Hindlimb muscle (tissue), 1 donor: ENCODE measurements around the gene GSK3B. TPM values are rescaled to one million over a fixed set of nuclear protein-coding genes. Genes with fewer than 3 reads are reported as not detected.

Source experiments
- DNase-seq: peaks from one replicate; pipeline ENCODE4 v3.0.0-alpha.2; 2013
- polyA plus RNA-seq: library from polyadenylated mRNA; unstranded; fragments of 120-200 nt; gene quantifications from one replicate; pipeline ENCODE4 v1.2.1, GENCODE V29; 2013; ENCODE audit not compliant: insufficient read length

Gene GSK3B
- polyA plus RNA-seq, 1 donor = 28.4 TPM

DNA sequence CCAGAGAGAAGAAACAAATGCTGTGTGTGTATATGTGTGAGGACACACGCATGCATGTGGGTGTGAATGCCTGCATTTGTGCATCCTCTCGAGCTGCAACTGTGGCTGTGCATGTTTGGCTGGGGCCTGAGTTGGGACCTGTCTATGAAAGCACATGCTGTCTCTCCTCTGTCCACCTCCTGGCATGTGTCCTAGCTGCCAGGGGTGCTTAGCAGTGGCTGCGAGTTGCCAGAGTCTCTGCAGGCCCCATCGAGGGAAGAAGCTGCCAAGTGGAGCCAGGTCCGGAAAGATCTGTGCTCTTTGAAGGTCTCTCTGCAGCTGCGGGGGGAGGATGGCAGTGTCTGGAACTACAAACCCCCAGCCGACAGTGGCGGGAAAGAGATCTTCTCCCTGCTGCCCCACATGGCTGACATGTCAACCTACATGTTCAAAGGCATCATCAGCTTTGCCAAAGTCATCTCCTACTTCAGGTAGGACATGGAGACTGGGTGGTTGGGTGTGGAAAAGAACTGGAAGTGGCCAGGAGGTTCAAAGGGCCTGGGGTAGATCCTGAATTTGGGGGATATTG, 281.7 kb downstream of the GSK3B start:
- DNase-seq = no peak

DNA sequence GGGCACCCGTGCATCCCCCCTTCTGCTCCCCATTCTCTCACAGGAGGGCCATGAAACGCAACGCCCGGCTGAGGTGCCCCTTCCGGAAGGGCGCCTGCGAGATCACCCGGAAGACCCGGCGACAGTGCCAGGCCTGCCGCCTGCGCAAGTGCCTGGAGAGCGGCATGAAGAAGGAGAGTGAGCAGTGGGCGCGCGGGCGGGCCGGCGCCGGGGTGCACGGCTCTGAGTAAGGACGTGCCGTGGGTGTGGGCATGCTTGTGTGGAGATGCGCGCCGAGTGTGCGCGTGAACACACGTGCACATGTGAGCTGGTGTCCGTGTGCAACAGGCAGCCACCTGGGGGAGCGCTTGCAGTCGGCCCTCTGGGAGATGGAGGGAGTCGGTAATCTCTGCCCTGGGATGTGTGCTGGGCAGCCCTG, 284.2 kb downstream of the GSK3B start:
- peak; percentile 19 for DNase-seq

GRCh38 chr3:119809249-119810017, 284.8 kb downstream of the GSK3B start:
- DNase-seq = no peak

- DNase-seq = no peak
Measured at GRCh38 chr3:119808843-119809242, 285.4 kb downstream of the GSK3B start.

GRCh38 chr3:119808244-119808643, 286.0 kb downstream of the GSK3B start:
- no peak for DNase-seq

- DNase-seq = no peak
Measured at GRCh38 chr3:119800844-119801243, 293.4 kb downstream of the GSK3B start.

GRCh38 chr3:119796785-119797184, 297.5 kb downstream of the GSK3B start:
- no peak for DNase-seq

DNA sequence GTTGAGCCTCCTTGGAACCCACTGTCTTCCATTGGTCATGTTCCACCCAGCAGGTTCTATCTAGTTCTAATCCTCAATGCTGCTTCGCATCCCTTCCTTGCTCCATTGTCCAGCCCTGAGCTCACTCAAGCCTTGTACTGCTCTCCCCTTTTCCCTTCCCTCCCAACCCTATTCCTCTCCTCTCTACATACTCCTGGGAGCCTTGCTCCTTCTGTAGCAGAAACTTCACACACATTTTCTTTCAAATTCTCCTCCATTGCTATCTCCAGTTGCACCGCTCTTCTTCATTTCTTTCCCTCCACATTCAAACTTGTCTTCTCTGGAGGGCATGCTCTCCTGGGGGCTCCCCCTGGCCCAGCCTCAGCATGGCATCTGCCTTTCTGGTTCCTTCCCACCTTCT, 297.9 kb downstream of the GSK3B start:
- DNase-seq = no peak

GRCh38 chr3:119795849-119796248, 298.4 kb downstream of the GSK3B start:
- DNase-seq = no peak

DNA sequence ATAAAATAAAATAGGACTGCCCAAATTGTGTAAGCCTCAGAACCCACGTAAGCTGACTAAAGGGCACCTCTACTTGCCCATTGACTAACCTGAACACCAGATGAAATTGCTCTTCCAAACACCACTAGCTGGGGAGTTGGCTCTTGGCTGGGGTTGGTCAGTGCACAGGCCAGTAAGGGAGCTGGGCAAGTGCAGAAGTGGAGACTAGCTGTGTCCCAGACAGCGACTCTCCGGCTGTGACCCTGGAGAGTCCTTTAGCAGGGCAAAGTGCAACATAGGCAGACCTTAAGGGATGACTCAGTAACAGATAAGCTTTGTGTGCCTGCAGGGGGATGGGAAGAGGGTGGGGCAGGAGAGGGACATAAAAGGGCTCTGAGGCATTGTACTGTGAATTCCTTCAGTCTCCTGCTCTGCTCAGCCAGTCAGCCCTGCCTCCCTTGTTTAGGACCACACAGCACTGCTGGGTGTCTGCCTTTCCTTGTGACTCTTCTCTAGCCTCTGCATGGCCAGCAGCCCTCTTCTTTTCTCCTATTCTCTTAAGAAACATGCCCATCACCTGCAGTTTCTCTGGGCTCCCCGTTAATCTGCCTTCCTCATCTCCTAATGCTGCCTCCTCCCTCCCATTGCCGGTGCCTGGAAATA, 299.2 kb downstream of the GSK3B start:
- no peak for DNase-seq

GRCh38 chr3:119794401-119794800, 299.8 kb downstream of the GSK3B start:
- DNase-seq = no peak

DNA sequence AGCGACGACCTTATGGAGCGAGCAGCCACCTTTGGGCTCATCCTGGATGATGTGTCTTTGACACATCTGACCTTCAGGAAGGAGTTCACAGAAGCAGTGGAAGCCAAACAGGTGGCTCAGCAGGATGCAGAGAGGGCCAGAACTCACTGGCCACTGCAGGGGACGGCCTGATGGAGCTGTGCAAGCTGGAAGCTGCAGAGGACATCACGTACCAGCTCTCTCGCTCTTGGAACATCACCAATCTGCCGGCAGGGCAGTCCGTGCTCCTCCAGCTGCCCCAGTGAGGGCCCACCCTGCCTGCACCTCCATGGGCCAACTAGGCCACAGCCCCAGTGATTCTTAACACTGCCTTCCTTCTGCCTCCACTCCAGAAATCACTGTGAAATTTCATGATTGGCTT, 302.0 kb downstream of the GSK3B start:
- DNase-seq = no peak

GRCh38 chr3:119790369-119790768, 303.9 kb downstream of the GSK3B start:
- DNase-seq = no peak

DNA sequence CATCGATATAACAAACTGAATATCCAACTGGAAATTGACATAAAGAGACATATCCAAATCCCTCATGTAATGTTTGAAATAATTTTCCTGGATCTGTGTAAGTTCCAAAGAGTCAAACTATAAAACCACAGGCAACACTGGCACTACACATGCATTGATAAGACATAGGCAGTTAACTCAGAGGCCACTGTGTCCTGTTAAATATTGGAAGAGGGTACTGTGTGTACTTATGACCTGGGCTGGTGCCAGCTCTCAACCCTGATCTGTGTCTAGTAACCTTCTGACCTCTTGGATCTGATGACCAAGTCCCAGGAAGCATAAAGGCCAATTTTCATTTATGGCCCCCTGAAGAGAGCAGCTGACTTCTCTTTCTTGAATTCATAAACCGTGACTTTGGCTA, 307.8 kb downstream of the GSK3B start:
- DNase-seq = no peak

- no peak for DNase-seq
Measured at GRCh38 chr3:119783883-119784282, 310.4 kb downstream of the GSK3B start.

- DNase-seq = no peak
Measured at GRCh38 chr3:119783255-119783654, 311.0 kb downstream of the GSK3B start.

DNA sequence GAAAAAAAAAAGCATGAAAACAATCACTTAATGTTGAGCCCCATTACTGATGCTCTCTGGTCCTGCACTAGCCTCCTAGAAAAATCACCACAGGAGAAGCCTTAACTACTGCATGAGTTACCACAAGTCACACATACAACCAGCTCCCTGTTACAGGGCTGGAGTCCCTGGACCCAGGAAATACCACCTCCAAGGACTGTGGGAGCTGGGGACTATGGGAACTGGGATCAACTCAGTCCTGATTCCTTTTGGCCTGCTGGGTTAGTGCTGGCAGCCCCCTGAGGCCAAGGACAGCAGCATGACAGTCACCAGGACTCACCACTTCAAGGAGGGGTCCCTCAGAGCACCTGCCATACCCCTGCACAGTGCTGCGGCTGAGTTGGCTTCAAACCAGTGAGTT, 311.8 kb downstream of the GSK3B start:
- no peak for DNase-seq

- no peak for DNase-seq
Measured at GRCh38 chr3:119781330-119782198, 312.7 kb downstream of the GSK3B start, which contains the start of gene NR1I2. Gene NR1I2 (plus strand): TSS chr3:119782101.

DNA sequence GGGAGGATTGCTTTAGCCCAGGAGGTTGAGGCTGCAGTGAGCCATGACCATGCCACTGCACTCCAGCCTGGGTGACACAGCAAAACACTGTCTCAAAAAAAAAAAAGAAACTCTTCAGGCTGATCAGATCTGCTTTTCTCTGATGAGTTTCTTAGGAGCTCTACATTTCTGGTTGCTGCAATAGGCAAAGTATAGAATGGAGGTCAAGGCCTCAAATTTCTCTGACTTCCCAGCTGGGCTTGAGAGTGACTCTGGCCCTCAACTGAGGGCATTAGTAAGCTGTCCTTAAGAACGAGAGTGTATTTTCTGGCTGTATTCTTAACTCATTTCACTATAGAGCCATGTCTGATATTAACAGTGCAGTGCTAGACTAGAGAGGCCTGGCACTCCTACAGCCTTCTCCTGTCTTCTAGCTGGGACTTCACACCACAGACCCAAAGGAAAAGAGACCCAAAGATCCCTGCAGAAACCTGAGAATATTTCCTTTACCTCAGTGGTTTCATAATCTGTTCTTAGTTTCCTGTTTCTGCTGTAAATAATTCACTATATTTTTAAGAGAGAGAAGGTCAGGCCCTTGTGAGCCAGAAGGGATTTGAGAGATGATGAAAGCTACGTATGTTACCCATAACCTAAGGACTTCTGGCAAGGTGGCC, 314.4 kb downstream of the GSK3B start:
- DNase-seq = no peak

GRCh38 chr3:119778811-119779210, 315.4 kb downstream of the GSK3B start:
- DNase-seq = no peak

- no peak for DNase-seq
Measured at GRCh38 chr3:119778176-119778575, 316.1 kb downstream of the GSK3B start.

- DNase-seq = no peak
Measured at GRCh38 chr3:119776304-119776703, 317.9 kb downstream of the GSK3B start.
